ENCODE data around the gene TRAK2.

DNA sequence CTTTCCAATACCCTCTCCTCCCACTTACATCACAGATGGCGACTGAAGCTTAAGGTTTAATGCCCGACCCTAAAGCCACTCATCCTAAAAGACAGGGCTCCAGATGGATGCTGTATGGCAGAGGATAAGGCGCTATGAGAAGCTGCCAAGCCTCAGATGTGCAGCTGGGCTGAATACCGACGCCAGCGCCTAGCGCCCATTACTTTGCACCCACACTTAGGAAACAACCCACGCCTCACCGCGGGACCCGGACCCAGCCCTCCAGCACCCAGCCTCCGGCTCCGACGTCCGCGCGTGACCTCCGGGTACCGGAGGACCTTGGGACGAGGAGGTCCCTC lies 335 bp downstream of the TRAK2 start:
- TF ChIP-seq LEF1 (IDR thresholded peaks at IDR 0.05; ENCODE audit: borderline replicate concordance) (no peak), SP1 (IDR thresholded peaks at IDR 0.05) (no peak), HDGF (IDR thresholded peaks at IDR 0.05; ENCODE audit: borderline replicate concordance) (no peak), ELF4 (IDR thresholded peaks at IDR 0.05) (no peak), NFRKB (IDR thresholded peaks at IDR 0.05) (no peak), FOXA1 (IDR thresholded peaks at IDR 0.05) (no peak), BHLHE40 (IDR thresholded peaks at IDR 0.05; ENCODE audit: borderline replicate concordance) (no peak), L3MBTL2 (conservative IDR thresholded peaks at IDR 0.05) (no peak), ZNF384 (IDR thresholded peaks at IDR 0.05) (no peak), FOXK2 (IDR thresholded peaks at IDR 0.05) (no peak), TARDBP (IDR thresholded peaks at IDR 0.05) (no peak)
- TF ChIP-seq, protein P1, sequence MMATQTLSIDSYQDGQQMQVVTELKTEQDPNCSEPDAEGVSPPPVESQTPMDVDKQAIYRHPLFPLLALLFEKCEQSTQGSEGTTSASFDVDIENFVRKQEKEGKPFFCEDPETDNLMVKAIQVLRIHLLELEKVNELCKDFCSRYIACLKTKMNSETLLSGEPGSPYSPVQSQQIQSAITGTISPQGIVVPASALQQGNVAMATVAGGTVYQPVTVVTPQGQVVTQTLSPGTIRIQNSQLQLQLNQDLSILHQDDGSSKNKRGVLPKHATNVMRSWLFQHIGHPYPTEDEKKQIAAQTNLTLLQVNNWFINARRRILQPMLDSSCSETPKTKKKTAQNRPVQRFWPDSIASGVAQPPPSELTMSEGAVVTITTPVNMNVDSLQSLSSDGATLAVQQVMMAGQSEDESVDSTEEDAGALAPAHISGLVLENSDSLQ (IDR thresholded peaks at IDR 0.05) = no peak

All from HEK293T (cell line).